Measurements from ENCODE around the gene SLIT3.

SLIT3 gene

DNA sequence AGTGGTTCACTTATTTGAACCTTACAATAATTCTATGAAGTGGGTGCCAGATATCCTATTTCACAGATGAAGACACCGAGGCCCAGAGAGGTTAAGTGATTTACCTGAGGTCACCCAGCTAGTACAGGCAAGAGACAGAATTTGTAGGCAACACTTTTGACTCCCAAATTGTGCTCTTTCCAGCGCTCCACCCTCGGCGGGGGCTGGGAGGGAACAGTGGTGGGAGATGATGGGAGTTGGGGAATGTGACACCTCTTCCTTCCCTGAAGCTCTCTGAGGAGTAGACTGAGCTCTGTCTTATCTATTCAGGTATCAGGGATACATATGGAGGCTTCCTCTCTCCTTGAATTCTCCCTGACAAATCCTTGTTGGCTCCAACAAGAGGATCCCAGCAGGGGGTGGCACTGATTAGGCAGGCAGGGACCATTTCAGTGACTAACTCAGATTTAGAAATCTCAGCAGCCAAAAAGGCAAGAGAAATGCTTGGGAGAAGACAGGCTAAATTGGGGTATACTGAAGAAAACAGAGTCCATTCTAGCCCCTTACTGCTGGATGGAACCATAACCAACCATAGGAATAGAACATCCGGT lies 626.0 kb downstream of the SLIT3 start:
- no peak for DNase-seq (ENCODE audit: low read depth, low spot score)

DNA sequence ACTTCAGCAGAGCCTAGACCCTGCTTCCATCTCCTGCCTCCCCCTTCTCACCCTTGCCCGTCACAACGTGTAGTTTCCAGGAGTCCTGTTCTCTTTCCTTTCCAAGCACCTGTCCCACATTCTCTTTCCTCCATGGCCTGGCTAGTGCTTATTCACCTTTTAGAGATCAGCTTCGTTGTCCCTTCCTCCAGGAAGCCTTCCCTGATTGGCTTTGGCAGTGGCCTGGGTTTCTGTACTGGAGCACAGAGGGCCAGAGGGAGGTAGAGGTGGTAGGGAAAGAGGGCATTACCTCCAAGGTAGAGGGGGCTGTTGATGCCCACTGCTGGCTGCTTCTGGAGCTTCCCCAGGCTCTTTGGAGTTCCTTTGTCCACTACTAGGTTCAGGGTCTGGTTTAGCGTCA lies 628.1 kb downstream of the SLIT3 start:
- no peak for DNase-seq (ENCODE audit: low read depth, low spot score)

DNA sequence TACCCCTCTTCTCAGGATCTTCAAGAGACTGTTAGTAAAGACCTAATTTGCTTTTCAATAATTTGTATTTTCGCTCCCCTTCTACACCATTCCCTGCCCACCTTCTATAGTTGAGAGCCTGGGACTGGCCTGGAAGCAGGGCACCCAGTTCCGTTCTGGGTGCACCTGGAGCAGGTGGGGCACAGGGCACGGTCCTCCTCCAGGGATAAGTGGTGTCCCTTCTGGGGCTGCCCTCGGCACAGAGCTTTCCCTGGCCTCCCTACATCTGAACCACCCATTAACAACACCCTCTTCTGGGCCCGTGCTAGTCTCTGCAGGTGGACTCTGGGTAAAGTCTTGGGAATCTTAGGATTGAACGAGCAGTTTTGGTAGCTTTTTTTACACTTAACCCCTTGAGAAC lies 628.9 kb downstream of the SLIT3 start:
- DNase-seq (ENCODE audit: low read depth, low spot score) = no peak

DNA sequence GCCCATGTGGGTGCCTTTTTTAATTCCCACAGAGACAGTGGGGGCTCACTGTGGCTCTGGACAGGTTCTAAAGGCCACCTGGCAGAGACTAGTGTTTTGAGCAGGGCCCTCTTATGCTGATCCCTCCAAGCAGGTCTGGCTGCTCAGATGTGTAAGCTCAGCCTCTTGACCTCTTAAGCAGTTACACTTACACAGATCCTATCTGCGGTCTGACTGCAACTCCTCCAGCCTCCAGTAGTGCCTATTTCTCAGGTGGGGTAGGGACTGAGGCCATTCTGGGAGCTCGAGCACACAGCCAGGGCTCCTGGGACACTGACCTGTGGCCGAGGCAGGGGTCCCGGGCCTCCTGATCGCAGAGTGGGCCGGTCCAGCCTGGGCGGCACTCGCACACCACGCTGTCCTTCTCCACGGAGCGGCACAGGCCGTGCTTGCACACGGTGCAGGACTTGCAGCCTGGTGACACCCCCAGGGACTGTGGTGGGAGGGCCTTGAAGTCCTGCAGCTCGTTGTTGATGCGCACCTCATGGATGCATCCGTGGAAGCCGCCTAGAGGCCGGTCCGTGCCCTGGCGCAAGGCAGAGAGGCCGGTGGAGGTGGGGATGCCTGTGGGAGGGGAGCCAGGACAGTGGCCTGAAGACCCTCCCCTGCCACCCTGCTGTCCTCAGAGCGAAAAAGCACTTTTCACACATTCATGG lies 629.9 kb downstream of the SLIT3 start:
- peak; percentile 78 for DNase-seq (ENCODE audit: low read depth, low spot score)

DNA sequence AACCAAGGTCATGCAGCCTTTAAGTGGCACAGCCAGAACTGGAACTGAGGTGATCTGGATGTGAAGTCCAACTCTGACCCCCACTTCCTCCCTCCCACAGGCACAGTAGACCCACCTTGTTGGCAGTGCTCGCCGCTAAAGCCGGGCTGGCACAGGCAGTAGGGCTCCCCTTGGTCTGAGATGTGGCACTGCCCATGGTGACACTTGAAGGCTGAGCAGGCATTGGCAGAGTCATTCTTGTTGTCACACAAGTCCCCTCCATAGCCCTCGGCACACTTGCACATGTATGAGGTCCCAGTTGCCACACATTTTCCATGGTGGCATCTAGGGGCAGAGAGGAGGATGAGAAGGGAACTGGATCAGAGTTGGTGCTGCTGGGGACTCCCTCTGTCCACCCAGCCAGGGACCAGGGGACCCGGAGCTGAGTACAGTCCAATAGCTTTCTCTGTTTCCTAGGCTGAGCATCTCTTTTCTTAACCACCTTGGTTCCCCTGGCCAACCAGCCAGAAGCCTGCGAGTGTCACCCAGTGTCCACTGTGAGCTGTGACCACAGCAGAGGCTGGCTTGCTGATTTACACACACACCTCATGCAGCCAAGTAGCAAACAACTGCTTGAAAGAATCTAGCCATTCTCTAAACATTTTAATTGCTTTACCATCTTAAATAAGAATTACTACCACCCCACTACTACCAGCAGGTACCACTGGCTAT lies 631.1 kb downstream of the SLIT3 start:
- DNase-seq (ENCODE audit: low read depth, low spot score) = no peak

DNA sequence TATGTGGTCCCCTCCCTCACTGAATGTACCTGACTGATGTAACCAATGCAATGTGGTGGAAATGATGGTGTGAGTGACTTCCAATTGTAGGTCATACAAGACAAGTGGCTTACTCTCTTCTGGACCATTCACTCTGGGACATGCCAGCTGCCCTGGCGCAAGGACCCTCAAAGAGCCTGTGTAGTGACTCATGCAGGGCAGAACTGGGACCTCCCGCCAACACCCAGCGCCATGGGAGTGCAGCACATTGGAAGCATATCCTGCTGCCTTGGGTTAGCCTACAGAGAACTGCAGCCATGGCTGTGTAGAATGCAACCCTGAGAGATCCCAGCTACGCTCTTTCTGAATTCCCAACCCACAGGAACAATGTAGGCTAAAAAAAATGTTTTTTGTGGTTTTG lies 631.8 kb downstream of the SLIT3 start:
- no peak for DNase-seq (ENCODE audit: low read depth, low spot score)

DNA sequence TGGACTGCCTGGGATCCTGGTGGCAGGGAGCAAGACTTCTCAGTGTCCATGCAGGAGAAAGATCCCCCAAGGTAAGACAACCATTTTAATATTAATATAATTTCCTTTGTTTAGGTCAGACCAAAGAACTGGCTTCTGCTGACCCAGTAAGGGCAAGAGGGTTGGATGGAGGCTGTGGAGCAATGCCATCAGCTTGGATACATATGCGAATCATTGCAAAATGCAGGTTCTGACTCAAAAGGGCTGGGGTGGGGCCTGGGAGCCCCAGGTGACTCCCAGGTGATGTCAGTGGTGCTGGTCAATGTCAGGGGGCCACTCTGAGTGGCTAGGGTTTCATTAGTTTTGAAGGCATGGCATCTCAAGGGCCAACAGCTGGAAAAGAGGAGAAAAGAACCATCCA lies 632.9 kb downstream of the SLIT3 start:
- DNase-seq (ENCODE audit: low read depth, low spot score) = no peak

DNA sequence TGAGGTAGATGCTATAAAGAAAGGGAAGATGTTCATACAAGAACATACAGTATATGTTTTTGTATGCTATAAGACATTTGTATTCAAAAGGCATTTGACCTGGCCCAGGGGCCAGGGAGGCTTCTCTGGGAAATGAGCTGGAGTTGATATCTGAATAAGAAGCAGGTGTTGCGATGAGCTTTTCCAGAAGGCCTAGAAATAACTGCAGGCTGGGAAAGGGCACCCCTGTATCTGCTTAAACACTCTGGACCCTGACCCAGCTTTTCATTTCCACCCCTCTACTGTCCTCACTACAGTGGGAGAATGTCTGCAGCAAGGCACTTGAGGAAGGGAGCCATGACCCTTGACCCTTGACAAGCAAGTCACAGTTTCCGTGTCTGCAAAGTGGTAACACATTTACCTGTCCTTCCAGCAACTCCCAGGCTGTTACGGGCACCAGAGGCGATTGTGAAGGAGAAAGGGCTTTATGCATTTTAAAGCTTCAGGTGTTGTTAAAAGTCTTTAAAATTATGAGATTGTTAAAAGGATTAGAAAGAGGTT lies 633.6 kb downstream of the SLIT3 start:
- no peak for DNase-seq (ENCODE audit: low read depth, low spot score)

DNA sequence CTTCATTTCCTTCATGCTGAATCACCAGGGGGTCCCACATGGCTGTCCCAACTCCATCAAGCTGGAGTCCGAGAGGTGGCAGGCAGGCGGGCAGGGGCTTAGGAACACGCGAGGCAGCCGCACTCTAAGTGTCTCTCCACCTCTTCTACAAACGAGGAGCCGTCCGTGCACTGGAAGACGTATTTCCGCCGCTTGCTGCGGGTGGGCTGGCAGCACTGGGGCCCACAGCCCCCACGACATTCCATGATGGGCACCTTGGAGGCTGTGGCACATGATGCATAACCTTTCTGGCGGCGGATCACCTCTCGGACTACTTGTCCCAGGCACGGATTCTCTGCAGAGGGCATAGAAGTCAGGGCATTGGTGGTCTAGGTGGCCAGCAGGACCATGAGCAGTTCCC lies 634.6 kb downstream of the SLIT3 start:
- DNase-seq (ENCODE audit: low read depth, low spot score) = no peak

DNA sequence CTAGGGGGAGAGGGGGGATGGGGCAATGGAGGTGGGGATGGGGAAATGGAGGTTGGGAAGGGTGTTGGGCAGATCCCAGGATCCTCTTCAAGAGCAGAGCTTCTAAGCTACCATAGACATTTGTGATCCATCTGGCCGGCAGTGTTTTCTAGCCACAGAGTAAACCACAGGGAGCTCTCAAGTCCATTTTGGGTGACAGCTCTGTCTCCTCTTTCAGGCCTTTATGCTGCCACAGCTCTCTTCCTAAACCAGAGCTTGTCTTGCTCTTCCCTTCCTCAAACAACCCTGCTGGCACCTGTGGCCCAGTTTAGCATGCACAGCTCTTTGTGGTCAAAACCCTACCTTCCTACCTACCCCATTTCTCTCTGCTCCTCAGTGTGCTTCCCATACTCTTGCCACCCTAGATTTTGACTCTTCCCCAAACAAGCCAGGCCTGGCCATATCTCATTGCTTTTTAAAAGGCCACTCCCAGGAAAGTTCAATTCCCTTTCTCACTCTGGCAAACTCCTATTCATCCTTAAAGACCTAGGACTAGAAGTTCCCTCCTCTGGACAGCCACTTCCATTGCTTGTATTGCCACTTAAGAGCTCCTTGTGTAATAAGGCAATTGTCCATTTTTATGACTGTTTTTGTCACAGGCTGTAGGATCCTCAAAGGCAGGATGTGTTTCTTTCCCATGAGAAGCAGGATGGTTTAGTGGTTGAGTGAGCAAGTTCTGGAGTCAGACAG lies 637.5 kb downstream of the SLIT3 start:
- no peak for DNase-seq (ENCODE audit: low read depth, low spot score)

DNA sequence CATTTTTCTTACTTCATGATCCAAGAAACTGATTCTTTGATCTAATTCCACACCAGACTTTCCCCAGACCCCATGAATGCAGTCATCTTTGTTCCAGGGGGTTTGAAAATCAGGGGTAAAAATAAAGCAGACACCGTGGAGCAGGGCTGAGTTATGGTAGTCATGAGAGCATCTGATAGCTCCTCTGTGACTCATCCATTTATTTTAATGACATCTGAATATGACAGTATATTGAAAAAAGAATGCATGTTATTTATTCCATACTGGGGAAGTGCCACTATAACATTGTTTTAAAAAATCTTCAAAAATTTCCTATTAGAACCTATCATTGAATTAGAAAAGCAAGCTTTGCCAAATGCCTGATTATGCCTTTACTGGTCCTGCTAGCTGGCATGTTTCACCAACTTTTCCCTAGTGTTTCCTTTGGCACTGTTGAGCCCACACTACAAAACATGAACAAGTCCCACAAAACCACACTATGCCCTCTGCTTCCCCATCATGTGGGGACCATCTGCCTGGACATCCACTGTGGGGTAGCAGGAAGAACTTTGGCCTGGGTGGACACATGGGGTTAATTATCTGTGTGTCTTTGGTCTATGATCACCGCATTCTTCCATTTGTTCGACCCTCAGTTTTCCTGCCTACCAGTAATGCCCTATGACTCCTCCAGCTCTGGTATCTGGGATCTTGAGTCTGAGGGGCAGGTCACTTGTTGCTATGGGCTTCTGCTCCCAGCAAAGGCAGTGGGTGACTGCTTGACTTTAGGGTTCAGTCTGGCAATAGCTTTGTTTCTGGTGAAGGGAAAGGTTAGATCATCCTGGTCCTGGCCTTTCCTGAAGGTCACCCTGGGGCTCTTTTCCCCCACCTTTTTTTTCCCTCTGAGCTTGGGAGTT lies 639.1 kb downstream of the SLIT3 start:
- no peak for DNase-seq (ENCODE audit: low read depth, low spot score)

DNA sequence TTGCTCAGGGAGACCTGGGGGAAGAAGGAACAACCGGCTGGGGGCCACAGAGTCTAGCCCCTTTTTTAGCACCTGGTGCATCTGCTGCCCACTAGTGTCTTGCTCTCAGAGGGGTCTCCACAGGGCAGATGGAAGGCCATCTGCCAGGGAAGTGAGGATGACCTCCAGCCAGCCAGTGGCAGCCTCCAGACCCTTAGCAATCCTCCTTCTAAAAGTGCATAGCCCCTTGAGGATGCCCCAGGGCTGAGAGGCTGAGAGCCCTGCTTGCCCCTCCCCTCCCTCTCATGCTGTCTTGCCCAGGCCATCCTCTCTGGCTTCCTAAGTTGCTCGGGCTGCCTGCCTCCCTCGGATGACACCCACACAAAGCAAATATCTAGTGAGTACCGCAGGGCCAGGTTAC lies 640.2 kb downstream of the SLIT3 start:
- DNase-seq (ENCODE audit: low read depth, low spot score) = no peak

DNA sequence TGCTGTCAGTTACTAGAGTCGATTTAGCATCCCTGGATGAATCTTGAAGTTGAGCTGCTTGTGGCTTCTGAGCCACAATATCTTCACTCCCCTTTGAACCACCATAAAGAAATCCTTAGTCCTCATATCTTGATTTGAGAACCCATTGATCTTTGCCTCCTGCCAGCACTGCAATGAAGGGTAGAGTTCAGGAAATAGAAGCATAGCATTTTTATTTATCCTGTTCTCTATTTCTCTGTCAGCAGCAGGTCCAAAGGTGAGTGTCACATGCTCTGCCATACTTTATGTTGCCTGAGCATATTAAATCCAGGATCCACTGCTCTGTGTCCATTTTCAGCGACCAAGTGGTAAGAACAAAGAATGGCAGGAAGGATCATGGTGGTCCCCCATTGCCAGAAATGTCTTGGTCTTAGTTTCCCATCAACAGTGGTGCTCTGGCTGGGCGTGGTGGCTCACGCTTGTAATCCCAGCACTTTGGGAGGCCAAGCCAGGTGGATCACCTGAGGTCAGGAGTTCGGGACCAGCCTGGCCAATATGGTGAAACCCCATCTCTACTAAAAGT lies 641.6 kb downstream of the SLIT3 start:
- DNase-seq (ENCODE audit: low read depth, low spot score) = no peak

DNA sequence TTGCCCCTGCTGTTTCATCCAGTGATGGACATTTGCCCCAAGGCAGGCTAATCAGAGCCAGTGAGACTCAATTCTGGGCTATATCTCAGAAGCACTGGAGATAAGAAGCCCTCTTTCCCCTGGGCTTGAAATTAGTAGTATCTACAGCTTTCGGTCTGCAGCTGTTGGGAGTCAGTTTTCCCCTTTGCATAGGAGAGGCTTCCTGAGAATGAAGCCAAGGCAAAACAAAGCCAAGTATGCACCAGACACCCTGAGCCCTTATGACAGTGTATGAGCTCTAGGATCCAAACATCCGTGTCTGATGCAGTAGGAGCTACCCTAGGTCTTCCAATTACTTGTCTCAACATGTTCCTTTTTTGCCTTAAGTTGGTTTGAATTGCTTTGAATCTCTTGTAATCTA lies 642.5 kb downstream of the SLIT3 start:
- DNase-seq (ENCODE audit: low read depth, low spot score) = no peak

DNA sequence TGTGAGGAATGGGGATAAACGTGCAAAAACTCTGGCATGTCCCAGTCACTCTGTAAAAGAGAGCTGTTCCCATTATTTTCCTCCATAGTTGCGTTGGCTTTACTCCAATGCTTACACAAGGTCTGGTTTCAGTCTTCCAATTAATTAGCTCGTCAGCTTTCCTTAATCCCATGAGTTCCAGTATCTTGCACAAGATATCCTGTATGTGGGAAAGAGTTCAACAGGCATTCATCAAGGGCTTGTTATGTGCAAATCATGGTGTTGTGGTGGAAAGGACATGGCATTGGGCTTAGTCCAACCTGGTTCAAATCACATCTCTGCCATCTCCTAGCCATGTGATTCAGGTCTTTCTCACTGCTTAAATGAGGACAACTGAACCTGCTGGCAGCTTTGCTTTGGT lies 644.3 kb downstream of the SLIT3 start:
- no peak for DNase-seq (ENCODE audit: low read depth, low spot score)

DNA sequence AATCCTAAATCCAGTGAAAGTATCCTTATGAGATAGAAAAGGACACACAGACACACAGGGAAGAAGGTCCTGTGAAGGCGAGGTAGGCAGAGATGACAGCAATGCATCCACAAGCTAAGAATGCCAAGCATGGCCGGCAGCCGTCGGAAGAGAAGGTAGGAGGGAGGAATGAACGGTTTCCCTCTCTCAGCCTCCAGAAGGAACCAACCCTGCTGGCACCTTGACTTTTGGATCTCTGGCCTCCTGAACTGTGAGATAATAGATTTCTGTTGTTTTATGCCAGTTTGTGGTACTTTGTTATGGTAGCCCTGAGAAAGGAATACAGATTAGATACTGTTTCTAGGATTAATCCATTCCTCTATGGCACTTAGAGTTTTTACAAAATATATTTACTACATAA lies 645.6 kb downstream of the SLIT3 start:
- no peak for DNase-seq (ENCODE audit: low read depth, low spot score)

DNA sequence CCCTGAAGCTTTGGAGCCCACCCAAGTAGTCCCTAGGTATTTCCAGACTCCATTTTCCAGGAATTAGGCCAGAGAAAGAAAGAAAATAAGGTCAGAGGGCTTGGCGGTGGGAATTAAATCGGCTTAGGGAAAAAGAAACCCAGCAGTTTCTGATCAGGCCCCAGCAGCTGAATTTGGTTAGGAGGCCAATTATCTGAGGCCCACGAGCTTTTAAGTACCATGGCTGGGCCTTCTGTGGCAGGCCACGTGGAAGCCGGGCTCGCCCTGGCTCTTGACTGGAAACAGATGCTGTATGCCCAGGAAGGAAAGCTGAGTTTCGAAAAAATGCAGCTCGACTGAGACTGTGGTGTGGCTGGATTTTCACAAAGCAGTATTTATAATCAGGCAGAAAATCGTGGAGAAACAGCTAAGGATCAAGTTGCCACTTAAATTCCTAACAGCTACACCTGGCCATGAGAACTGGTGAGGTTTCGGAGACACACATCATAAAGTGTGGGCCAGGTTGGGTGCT lies 646.7 kb downstream of the SLIT3 start:
- peak; percentile 53 for DNase-seq (ENCODE audit: low read depth, low spot score)

DNA sequence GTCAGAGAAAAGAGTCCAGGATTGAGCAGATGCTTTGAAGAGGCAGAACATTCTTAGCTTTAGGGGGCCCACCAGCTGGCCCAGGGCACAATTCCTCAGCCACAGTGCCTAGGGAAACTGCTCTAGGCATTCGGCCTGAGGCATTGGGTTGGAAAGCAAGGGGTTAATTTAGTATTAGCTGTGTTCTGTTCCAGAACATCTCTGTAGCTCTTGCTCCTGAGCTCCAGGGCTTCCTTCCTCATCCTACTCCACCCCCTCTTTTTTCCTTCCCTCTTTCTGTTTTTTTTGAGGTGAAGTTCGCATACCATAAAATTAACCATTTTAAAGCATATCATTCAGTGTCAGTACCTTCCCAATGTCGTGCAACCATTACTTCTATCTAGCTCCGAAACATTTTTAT lies 647.3 kb downstream of the SLIT3 start:
- no peak for DNase-seq (ENCODE audit: low read depth, low spot score)

DNA sequence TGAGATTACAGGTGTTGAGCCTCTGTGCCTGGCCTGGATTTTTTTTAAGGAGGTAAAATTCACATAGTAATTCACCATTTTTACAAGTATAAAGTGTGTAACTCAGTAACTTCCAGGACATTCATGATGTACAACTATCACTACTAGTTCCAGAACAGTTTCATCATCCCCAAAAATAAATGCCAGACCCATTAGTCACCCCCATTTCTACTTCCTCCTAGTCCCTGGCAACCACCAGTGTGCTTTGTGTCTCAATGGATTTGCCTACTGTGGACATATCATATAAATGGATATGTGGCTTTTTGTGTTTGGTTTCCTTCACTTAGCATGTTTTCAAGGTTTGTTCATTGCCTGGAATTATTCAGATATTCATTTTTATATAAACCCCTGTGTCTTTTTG lies 649.3 kb downstream of the SLIT3 start:
- DNase-seq (ENCODE audit: low read depth, low spot score) = no peak

DNA sequence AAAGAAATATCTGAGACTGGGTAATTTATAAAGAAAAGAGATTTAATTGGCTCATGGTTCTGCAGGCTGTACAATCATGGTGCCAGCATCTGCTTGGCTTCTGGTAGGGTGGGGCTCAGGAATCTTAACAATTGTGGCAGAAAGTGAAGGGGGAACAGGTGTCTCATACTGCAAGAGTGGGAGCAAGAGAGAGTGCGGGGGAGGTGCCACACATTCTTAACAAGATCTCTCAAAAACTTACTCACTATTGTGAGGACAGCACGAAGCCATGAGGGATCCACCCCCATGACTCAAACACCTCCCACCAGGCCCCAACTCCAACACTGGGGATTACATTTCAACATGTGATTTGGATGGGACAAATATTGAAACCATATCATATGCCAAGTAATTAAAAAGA lies 651.6 kb downstream of the SLIT3 start:
- DNase-seq (ENCODE audit: low read depth, low spot score) = no peak

DNA sequence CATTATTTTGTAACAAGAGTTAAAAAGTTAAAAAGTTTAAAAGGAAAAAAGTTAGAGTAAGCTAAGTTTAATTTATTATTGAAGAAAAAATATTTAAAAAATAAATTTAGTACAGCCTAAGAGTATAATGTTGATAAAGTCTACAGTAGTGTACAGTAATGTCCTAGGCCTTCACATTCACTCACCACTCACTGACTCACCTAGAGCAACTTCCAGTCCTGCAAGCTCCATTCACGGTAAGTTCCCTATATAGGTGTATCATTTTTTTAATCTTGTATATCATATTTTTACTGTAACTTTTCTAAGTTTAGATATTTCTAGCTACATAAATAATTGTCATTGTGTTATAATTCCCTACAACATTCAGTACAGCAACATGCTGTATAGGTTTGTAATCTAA lies 652.4 kb downstream of the SLIT3 start:
- DNase-seq (ENCODE audit: low read depth, low spot score) = no peak
